ENCODE measurements around the gene TSPEAR. TPM values are rescaled to one million over a fixed set of nuclear protein-coding genes. Genes with fewer than 3 reads are reported as not detected.

Gene TSPEAR
- total and polyA plus RNA-seq, 9 of the 15 experiments (the other 6 are each of a cell fraction or from before 2014, with no cell fraction given), result not detected

GRCh38 chr21:44510508-44511218 lies 200.7 kb downstream of the TSPEAR start (continued):
- peak; percentile 76 for TF ChIP-seq HMGN3 (IDR thresholded peaks at IDR 0.05; ENCODE audit: borderline replicate concordance, extremely low read depth, insufficient read length, low read depth, low read length)
- TF ChIP-seq CTCF (IDR thresholded peaks at IDR 0.05 in 2 of 3, conservative IDR thresholded peaks at IDR 0.05 in 1 of 3; ENCODE audit: insufficient read depth in 2 of 3, low read depth in 1 of 3, low read length in 3 of 3), result peak; percentile 94 to 96 (median 95)
- TF ChIP-seq RAD21 (CRISPR knock-in tag; conservative IDR thresholded peaks at IDR 0.05 in 1 of 2, IDR thresholded peaks at IDR 0.05 in 1 of 2), result peak; percentile 93 to 96
- TF ChIP-seq TAF15 (IDR thresholded peaks at IDR 0.05; ENCODE audit: low read depth, low read length), result no peak
- TF ChIP-seq CTCFL (IDR thresholded peaks at IDR 0.05; ENCODE audit: borderline replicate concordance, insufficient read depth, low read depth, low read length, poor library complexity, severe bottlenecking), result peak; percentile 89
- TF ChIP-seq MYNN (IDR thresholded peaks at IDR 0.05), result peak; percentile 21; the same call in 1 of the 2 replicates
- no peak for TF ChIP-seq MYNN (CRISPR knock-in tag; IDR thresholded peaks at IDR 0.05)
- 0 out of 2 replicates have a peak, but pooled peaks have one; percentile 27 for TF ChIP-seq MAX (CRISPR knock-in tag; IDR thresholded peaks at IDR 0.05)
- no peak for TF ChIP-seq HLTF (IDR thresholded peaks at IDR 0.05)
- peak; percentile 64 to 83 for TF ChIP-seq MAZ (CRISPR knock-in tag; conservative IDR thresholded peaks at IDR 0.05 in 1 of 2, IDR thresholded peaks at IDR 0.05 in 1 of 2)
- TF ChIP-seq MAFK (IDR thresholded peaks at IDR 0.05; ENCODE audit: low read length), result peak; percentile 27; the same call in 1 of the 2 replicates
- peak; percentile 36; the same call in 1 of the 2 replicates for TF ChIP-seq CXXC5 (CRISPR knock-in tag; IDR thresholded peaks at IDR 0.05)
- TF ChIP-seq FOSL1 (tag; conservative IDR thresholded peaks at IDR 0.05), result no peak
- 0 out of 2 replicates have a peak, but pooled peaks have one; percentile 12 for TF ChIP-seq ZNF24 (IDR thresholded peaks at IDR 0.05)
- TF ChIP-seq CTBP1 (IDR thresholded peaks at IDR 0.05; ENCODE audit: borderline replicate concordance), result peak; percentile 52; the same call in 1 of the 2 replicates
- peak; percentile 36; the same call in 1 of the 2 replicates for TF ChIP-seq XRCC5 (IDR thresholded peaks at IDR 0.05; ENCODE audit: low read depth, low read length)
- TF ChIP-seq MAFF (IDR thresholded peaks at IDR 0.05; ENCODE audit: low read length), result peak; percentile 31; the same call in 1 of the 2 replicates
- no peak for TF ChIP-seq NCOA2 (IDR thresholded peaks at IDR 0.05; ENCODE audit: partially characterized antibody in 2 of 2)
- no peak for TF ChIP-seq HEY1 (CRISPR knock-in tag; IDR thresholded peaks at IDR 0.05; ENCODE audit: borderline replicate concordance)
- TF ChIP-seq FIP1L1 (IDR thresholded peaks at IDR 0.05; ENCODE audit: low read depth, low read length, poor library complexity, severe bottlenecking), result peak; percentile 48
- TF ChIP-seq POU5F1 (IDR thresholded peaks at IDR 0.05; ENCODE audit: borderline replicate concordance, low read depth, low read length, partially characterized antibody), result no peak
- no peak for TF ChIP-seq TFAM (CRISPR knock-in tag; conservative IDR thresholded peaks at IDR 0.05)
- TF ChIP-seq PHB (CRISPR knock-in tag; IDR thresholded peaks at IDR 0.05), result 0 out of 2 replicates have a peak, but pooled peaks have one; percentile 26
